K562 (cell line): ENCODE results near the gene PLEKHA6. TPM values are rescaled to one million over a fixed set of nuclear protein-coding genes. Genes with fewer than 3 reads are reported as not detected.

Experiments
- ATAC-seq: fragments of 200-7000 bp; cut with Tn5 transposase; 3 replicates; pipeline ENCODE4 v1.9.1; 2020; ENCODE audit warnings: moderate library complexity
- BruUV-seq: library from RNA; stranded (reverse); fragments of 400-500 nt; replicated peaks from 2 replicates; lab custom pipeline; 2021; lab: Mats Ljungman, UMichigan
- CTCF ChIA-PET: fragments of 300-600 bp; formaldehyde crosslinking; extraction: SDS; loops from one replicate; lab custom pipeline; 2021; ENCODE audit warnings: low intra/inter-chr PET ratio; lab: Yijun Ruan, JAX
- POLR2A ChIA-PET: fragments of 300-600, 350-650 bp; sonication (Branson Sonifier 250); formaldehyde crosslinking; extraction: SDS; loops from one replicate; lab custom pipeline; 2021; ENCODE audit warnings: antibody characterized with exemption, inconsistent platforms; lab: Yijun Ruan, JAX
- DNase-seq, 4 experiments: peaks; one replicate each; pipeline versions ENCODE4 v3.0.0 to v3.0.0-alpha.2; 2011 to 2018; ENCODE audit warnings: low spot score in 3 of 4, mixed read lengths in 3 of 4; ENCODE audit errors: extremely low read depth in 1 of 4
- FAIRE-seq: peaks from 2 replicates; lab custom pipeline; 2011; peaks lifted over from hg19 to GRCh38; lab: Jason Lieb, UNC
- H2AFZ ChIP-seq: 2 replicates; pipeline ENCODE4 v1.6.0; 2011; ENCODE audit warnings: low read depth, low read length, control low read depth, inconsistent platforms
- H3K27ac ChIP-seq: fragments of 200-600 bp; 3 replicates; pipeline ENCODE4 v1.8.0; 2011; ENCODE audit warnings: low read depth, mild to moderate bottlenecking, control low read depth, inconsistent platforms, low read length, moderate library complexity, mixed read lengths; ENCODE audit errors: extremely low read depth
- H3K27me3 ChIP-seq, 2 experiments: fragments of 300-600 bp in 1 of 2; 2 replicates in 1 of 2; 3 replicates in 1 of 2; pipeline versions ENCODE4 v1.6.0 to v1.8.0; 2011; ENCODE audit warnings: inconsistent platforms in 2 of 2, low read length in 2 of 2, mild to moderate bottlenecking in 1 of 2, mixed read lengths in 1 of 2, moderate library complexity in 1 of 2; ENCODE audit not compliant: control insufficient read depth in 2 of 2, insufficient read depth in 2 of 2
- H3K36me3 ChIP-seq: fragments of 300-600 bp; 3 replicates; pipeline ENCODE4 v1.8.0; 2011; ENCODE audit warnings: mild to moderate bottlenecking, low read length, inconsistent platforms; ENCODE audit not compliant: control insufficient read depth, insufficient read depth
- H3K4me1 ChIP-seq, 2 experiments: fragments of 200-600 bp in 1 of 2; replicated peaks in 1 of 2; 2 replicates in 1 of 2; 3 replicates in 1 of 2; pipeline versions ENCODE4 v1.5.1 to v1.8.0; 2011; ENCODE audit warnings: inconsistent platforms in 2 of 2, low read length in 2 of 2, mild to moderate bottlenecking in 1 of 2, mixed read lengths in 1 of 2, moderate library complexity in 1 of 2; ENCODE audit not compliant: control insufficient read depth in 2 of 2, insufficient read depth in 2 of 2
- H3K4me2 ChIP-seq: 2 replicates; pipeline ENCODE4 v1.6.1; 2011; ENCODE audit warnings: low read length, control low read depth, inconsistent platforms, mixed read lengths; ENCODE audit not compliant: insufficient read depth
- H3K4me3 ChIP-seq: fragments of 200-600 bp; sonication (generic), shearing (Covaris generic); 2 replicates; pipeline ENCODE4 v1.5.1; 2016; ENCODE audit warnings: control low read depth, inconsistent platforms
- H3K79me2 ChIP-seq: fragments of 200-600 bp; 3 replicates; pipeline ENCODE4 v1.8.0; 2011; ENCODE audit warnings: low read length, inconsistent platforms; ENCODE audit not compliant: control insufficient read depth, insufficient read depth
- H3K9ac ChIP-seq, 2 experiments: 2 replicates each; pipeline versions ENCODE4 v1.6.0 to v1.6.1; 2011; ENCODE audit warnings: low read depth in 2 of 2, low read length in 2 of 2, control low read depth in 1 of 2, inconsistent platforms in 1 of 2, mild to moderate bottlenecking in 1 of 2, mixed read lengths in 1 of 2; ENCODE audit not compliant: insufficient read depth in 1 of 2
- H3K9me1 ChIP-seq: one replicate; pipeline ENCODE4 v1.6.0; 2011; ENCODE audit warnings: inconsistent platforms, mild to moderate bottlenecking, low read length, moderate library complexity; ENCODE audit not compliant: control insufficient read depth, insufficient read depth
- H3K9me3 ChIP-seq: replicated peaks from 2 replicates; pipeline ENCODE4 v1.5.1; 2011; ENCODE audit warnings: low read depth, low read length, inconsistent platforms; ENCODE audit not compliant: control insufficient read depth, insufficient read depth
- H4K20me1 ChIP-seq: replicated peaks from 2 replicates; pipeline ENCODE4 v1.6.1; 2011; ENCODE audit warnings: low read length, inconsistent platforms, mixed read lengths; ENCODE audit not compliant: control insufficient read depth, insufficient read depth
- CBX3 ChIP-seq, 2 experiments: IDR thresholded peaks; 1 replicate in 1 of 2; 2 replicates in 1 of 2; pipeline ENCODE4 v1.6.1; 2012; ENCODE audit warnings: inconsistent platforms in 2 of 2, low read length in 2 of 2, borderline replicate concordance in 1 of 2, control low read depth in 1 of 2
- CBX5 ChIP-seq: IDR thresholded peaks from 2 replicates; pipeline ENCODE4 v1.6.1; 2014; ENCODE audit warnings: low read depth, borderline replicate concordance
- CHCHD3 ChIP-seq: fragments of 250-450 bp; sonication (Bioruptor Pico); IDR thresholded peaks from 2 replicates; pipeline ENCODE4 v2.1.2; 2022; ENCODE audit warnings: mild to moderate bottlenecking
- FOXA3 ChIP-seq, 2 experiments: fragments of 450-650 bp in 1 of 2; sonication (generic) in 1 of 2; formaldehyde crosslinking; IDR thresholded peaks in 1 of 2; conservative IDR thresholded peaks in 1 of 2; 2 replicates each; pipeline versions ENCODE4 v1.4.0 to v1.8.0; 2020 to 2022; ENCODE audit warnings: mild to moderate bottlenecking in 2 of 2, missing genetic modification reagents in 1 of 2
- HDAC6 ChIP-seq: IDR thresholded peaks from 2 replicates; pipeline ENCODE4 v1.6.1; 2012; ENCODE audit warnings: low read depth, mild to moderate bottlenecking, control low read depth, inconsistent platforms, low read length, moderate library complexity
- JUND ChIP-seq, 2 experiments: IDR thresholded peaks; 2 replicates in 1 of 2; 3 replicates in 1 of 2; pipeline ENCODE4 v1.6.1; 2011; ENCODE audit warnings: borderline replicate concordance in 2 of 2, low read depth in 2 of 2, low read length in 2 of 2, improper control_type of control experiment in 1 of 2, missing biosample characterization in 1 of 2, missing genetic modification characterization in 1 of 2, missing genetic modification reagents in 1 of 2
- KAT7 ChIP-seq: sonication (generic); formaldehyde crosslinking; IDR thresholded peaks from 2 replicates; pipeline ENCODE4 v1.8.0; 2022; ENCODE audit warnings: missing genetic modification reagents, mild to moderate bottlenecking, borderline replicate concordance
- LCOR ChIP-seq: sonication (generic); formaldehyde crosslinking; IDR thresholded peaks from 2 replicates; pipeline ENCODE4 v1.8.0; 2022; ENCODE audit warnings: mild to moderate bottlenecking, missing genetic modification reagents
- MEF2A ChIP-seq: IDR thresholded peaks from 2 replicates; pipeline ENCODE4 v1.6.1; 2011; ENCODE audit warnings: low read depth, mild to moderate bottlenecking, low read length, moderate library complexity; ENCODE audit not compliant: control insufficient read depth
- MEIS2 ChIP-seq: fragments of 450-650 bp; IDR thresholded peaks from 2 replicates; pipeline ENCODE4 v1.6.1; 2014; ENCODE audit warnings: mild to moderate bottlenecking; ENCODE audit not compliant: partially characterized antibody
- MYC ChIP-seq, 2 experiments: fragments of 250-450 bp in 1 of 2; sonication (Bioruptor Pico) in 1 of 2; IDR thresholded peaks; 2 replicates each; pipeline versions ENCODE4 v1.5.1 to v1.6.1; 2012 to 2021; ENCODE audit warnings: low read depth in 2 of 2, borderline replicate concordance in 1 of 2, improper control_type of control experiment in 1 of 2, low read length in 1 of 2, mild to moderate bottlenecking in 1 of 2, moderate library complexity in 1 of 2
- NCOA4 ChIP-seq: fragments of 450-650 bp; IDR thresholded peaks from 2 replicates; pipeline ENCODE4 v1.6.1; 2018; ENCODE audit warnings: mild to moderate bottlenecking; ENCODE audit not compliant: partially characterized antibody
- SP1 ChIP-seq: sonication (generic); formaldehyde crosslinking; IDR thresholded peaks from 2 replicates; pipeline ENCODE4 v1.8.1; 2022; ENCODE audit warnings: mild to moderate bottlenecking, missing genetic modification reagents
- SRSF1 ChIP-seq: fragments of 200-400 bp; formaldehyde crosslinking; IDR thresholded peaks from 2 replicates; pipeline ENCODE4 v1.6.1; 2017; ENCODE audit warnings: mild to moderate bottlenecking, low read depth, low read length, moderate library complexity
- TRIM28 ChIP-seq: fragments of 450-650 bp; IDR thresholded peaks from 2 replicates; pipeline ENCODE4 v1.6.1; 2017
- ZFP30 ChIP-seq: fragments of 250-450 bp; sonication (Bioruptor Pico); IDR thresholded peaks from 2 replicates; pipeline ENCODE4 v1.8.0; 2022; ENCODE audit warnings: moderate library complexity, mild to moderate bottlenecking, inconsistent platforms, borderline replicate concordance
- ZNF445 ChIP-seq: fragments of 250-450 bp; sonication (Bioruptor Pico); IDR thresholded peaks from 2 replicates; pipeline ENCODE4 v1.4.0; 2020; ENCODE audit warnings: low read depth, mild to moderate bottlenecking, moderate library complexity
- ZNF75A ChIP-seq: fragments of 450-650 bp; formaldehyde crosslinking; IDR thresholded peaks from 2 replicates; pipeline ENCODE4 v1.4.0; 2020; ENCODE audit warnings: mild to moderate bottlenecking
- WGBS: fragments of 100-300 bp; shearing (Covaris generic); methylation state at CpG from one replicate; pipeline ENCODE4 v1.1.6; 2016; ENCODE audit warnings: low coverage, mixed read lengths; ENCODE audit not compliant: insufficient coverage; ENCODE audit errors: missing lambda C conversion rate; 5-methylcytosine and 5-hydroxymethylcytosine counted together
- in situ Hi-C: fragments of 300-500 bp; cut with MboI; formaldehyde crosslinking; loops from 4 replicates; pipeline ENCODE4 v1.15.0; 2018; ENCODE audit warnings: inconsistent platforms, mixed read lengths
- intact Hi-C: fragments of 100-400 bp; cut with micrococcal nuclease; formaldehyde crosslinking; loops from 2 replicates; pipeline ENCODE4 v1.14.2; 2022
- polyA plus RNA-seq, 8 experiments: library from polyadenylated mRNA; depleted of rRNA in 4 of 8; stranded (reverse) in 5 of 8; unstranded in 3 of 8; fragments of >200 nt; fragmentation: Nextera tagmentation in 2 of 8; fragmentation: Illumina TruSeq in 1 of 8; extraction: Ambion mirVana in 2 of 8; extraction: Trizol in 1 of 8; gene quantifications; 2 replicates each; pipeline versions ENCODE4 v1.2.1 to v1.2.3, GENCODE V29; 2011 to 2014; ENCODE audit warnings: inconsistent platforms in 1 of 8, missing spikeins in 1 of 8
- total RNA-seq, 7 experiments: library from RNA; depleted of rRNA in 6 of 7; stranded (reverse); fragments of >200 nt in 6 of 7; fragmentation: Illumina TruSeq in 2 of 7; extraction: Trizol in 2 of 7; gene quantifications; 2 replicates each; pipeline versions ENCODE4 v1.2.1 to v1.2.3, GENCODE V29; 2011 to 2021; ENCODE audit warnings: low replicate concordance in 1 of 7
- TF ChIP-seq, protein P1 (sequence below): fragments of 450-650 bp; IDR thresholded peaks from 2 replicates; pipeline ENCODE4 v1.6.1; 2018; ENCODE audit warnings: mild to moderate bottlenecking, low read depth; ENCODE audit not compliant: partially characterized antibody

The PLEKHA6 gene
- total and polyA plus RNA-seq, 9 of the 15 experiments (the other 6 are each of a cell fraction or from before 2014, with no cell fraction given) = under 0.01 to 0.33 (median 0.01) TPM; not detected in 4

DNA sequence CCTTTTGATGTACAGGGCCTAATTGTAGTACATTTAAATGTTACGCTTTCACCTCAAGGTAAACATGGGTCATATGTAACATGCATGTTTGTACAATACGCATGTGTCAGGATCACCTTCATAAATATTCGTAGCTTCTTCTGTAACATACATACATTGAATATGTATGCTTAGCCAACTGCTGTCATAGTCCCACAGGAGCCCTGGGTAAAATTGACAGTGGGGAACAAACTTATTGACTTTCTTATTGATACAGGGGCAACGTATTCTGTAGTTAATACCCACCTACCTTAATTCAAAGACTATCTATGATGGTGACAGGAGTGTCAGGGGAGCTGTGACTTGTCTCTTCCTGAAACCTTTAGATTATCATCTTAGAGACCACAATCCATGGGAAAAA, 189.9 kb downstream of the PLEKHA6 start:
- intact Hi-C loops (no loop called here), in situ Hi-C loops (loop anchor here (10.0 kb wide), 1 partner anchor 335 kb away; no protein-coding TSS in a partner anchor)
- no peaks in the 10 kb centered on the region for H3K9me1 ChIP-seq
- peaks cover under 1 to 6% of the 10 kb centered on the region in 2 experiments; a peak in 3 of 5 replicates for H3K27me3 ChIP-seq
- H3K4me1 ChIP-seq = no peaks in the 10 kb centered on the region; a peak in 1 of 5 replicates
- DNase-seq (no peak), FAIRE-seq (no peak), ATAC-seq (no peak)
- H3K79me2 ChIP-seq = no peaks in the 10 kb centered on the region
- no peak overlapping the region for H3K4me3 ChIP-seq
- 19% methylated on average over 4 of the region's 4 CpGs for WGBS
- no TSS peak for BruUV-seq
- CTCF ChIA-PET = no interaction called here
- H4K20me1 ChIP-seq = no peaks in the 10 kb centered on the region
- H3K9ac ChIP-seq = no peak overlapping the region
- H3K9me3 ChIP-seq = 0 out of 2 replicates have a peak, but pooled peaks cover 5% of the 10 kb centered on the region
- POLR2A ChIA-PET = no interaction called here
- no peak overlapping the region for H2AFZ ChIP-seq
- H3K4me2 ChIP-seq = no peak overlapping the region
- H3K36me3 ChIP-seq = no peaks in the 10 kb centered on the region
- no peak overlapping the region for H3K27ac ChIP-seq
- TF ChIP-seq ZFP30 (no peak), ZNF445 (peak; percentile 68; the same call in 1 of the 2 replicates), TRIM28 (peak; percentile 89; the same call in 1 of the 2 replicates), CBX5 (peak; percentile 80; the same call in 1 of the 2 replicates), SP1 (no peak), SRSF1 (no peak), KAT7 (no peak), FOXA3 (CRISPR knock-in tag; conservative IDR thresholded peaks at IDR 0.05 in 1 of 2, IDR thresholded peaks at IDR 0.05 in 1 of 2) (peak in 1 of 2 experiments; percentile 39; a peak in 1 of 4 replicates), LCOR (CRISPR knock-in tag) (no peak), MYC (IDR thresholded peaks at IDR 0.05; ENCODE audit: low read depth, low read length) (no peak), MYC (CRISPR knock-in tag; IDR thresholded peaks at IDR 0.05; ENCODE audit: borderline replicate concordance, low read depth) (no peak), MEF2A (no peak), MEIS2 (no peak), CBX3 (IDR thresholded peaks at IDR 0.05; ENCODE audit: borderline replicate concordance in 1 of 2, low read length in 2 of 2) (peak in 1 of 2 experiments; percentile 85; a peak in 2 of 3 replicates), NCOA4 (no peak), JUND (IDR thresholded peaks at IDR 0.05; ENCODE audit: borderline replicate concordance, low read depth, low read length) (no peak), JUND (tag; IDR thresholded peaks at IDR 0.05; ENCODE audit: borderline replicate concordance, low read depth, low read length) (no peak), HDAC6 (no peak), CHCHD3 (CRISPR knock-in tag) (no peak), ZNF75A (CRISPR knock-in tag) (no peak)
- TF ChIP-seq, protein P1, sequence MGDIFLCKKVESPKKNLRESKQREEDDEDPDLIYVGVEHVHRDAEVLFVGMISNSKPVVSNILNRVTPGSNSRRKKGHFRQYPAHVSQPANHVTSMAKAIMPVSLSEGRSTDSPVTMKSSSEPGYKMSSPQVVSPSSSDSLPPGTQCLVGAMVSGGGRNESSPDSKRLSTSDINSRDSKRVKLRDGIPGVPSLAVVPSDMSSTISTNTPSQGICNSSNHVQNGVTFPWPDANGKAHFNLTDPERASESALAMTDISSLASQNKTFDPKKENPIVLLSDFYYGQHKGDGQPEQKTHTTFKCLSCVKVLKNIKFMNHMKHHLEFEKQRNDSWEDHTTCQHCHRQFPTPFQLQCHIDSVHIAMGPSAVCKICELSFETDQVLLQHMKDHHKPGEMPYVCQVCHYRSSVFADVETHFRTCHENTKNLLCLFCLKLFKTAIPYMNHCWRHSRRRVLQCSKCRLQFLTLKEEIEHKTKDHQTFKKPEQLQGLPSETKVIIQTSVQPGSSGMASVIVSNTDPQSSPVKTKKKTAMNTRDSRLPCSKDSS = peak; percentile 86
